Tibial nerve (tissue), 3 donors: Measurements from ENCODE around the gene GRID1.

Experiments
- CTCF ChIP-seq, 5 experiments: fragments of 200-600 bp in 3 of 5; fragments of 450-650 bp in 2 of 5; sonication (generic) in 3 of 5; IDR thresholded peaks; one replicate each; pipeline ENCODE4 v1.5.1; 2016 to 2019; ENCODE audit warnings: antibody characterized with exemption in 5 of 5, mild to moderate bottlenecking in 3 of 5, moderate library complexity in 2 of 5
- POLR2A ChIP-seq, 2 donors: fragments of 450-650 bp; IDR thresholded peaks; one replicate each; pipeline ENCODE4 v1.6.1; 2017; ENCODE audit warnings: antibody characterized with exemption in 2 of 2, mild to moderate bottlenecking in 2 of 2, moderate library complexity in 2 of 2

GRCh38 chr10:86288695-86289576 is 77.7 kb downstream of the GRID1 start:
- TF ChIP-seq CTCF (IDR thresholded peaks at IDR 0.05) = no peak
- TF ChIP-seq POLR2A (IDR thresholded peaks at IDR 0.05) = no peak
